ENCODE data around the gene PARP3.

- TF ChIP-seq, protein P1, sequence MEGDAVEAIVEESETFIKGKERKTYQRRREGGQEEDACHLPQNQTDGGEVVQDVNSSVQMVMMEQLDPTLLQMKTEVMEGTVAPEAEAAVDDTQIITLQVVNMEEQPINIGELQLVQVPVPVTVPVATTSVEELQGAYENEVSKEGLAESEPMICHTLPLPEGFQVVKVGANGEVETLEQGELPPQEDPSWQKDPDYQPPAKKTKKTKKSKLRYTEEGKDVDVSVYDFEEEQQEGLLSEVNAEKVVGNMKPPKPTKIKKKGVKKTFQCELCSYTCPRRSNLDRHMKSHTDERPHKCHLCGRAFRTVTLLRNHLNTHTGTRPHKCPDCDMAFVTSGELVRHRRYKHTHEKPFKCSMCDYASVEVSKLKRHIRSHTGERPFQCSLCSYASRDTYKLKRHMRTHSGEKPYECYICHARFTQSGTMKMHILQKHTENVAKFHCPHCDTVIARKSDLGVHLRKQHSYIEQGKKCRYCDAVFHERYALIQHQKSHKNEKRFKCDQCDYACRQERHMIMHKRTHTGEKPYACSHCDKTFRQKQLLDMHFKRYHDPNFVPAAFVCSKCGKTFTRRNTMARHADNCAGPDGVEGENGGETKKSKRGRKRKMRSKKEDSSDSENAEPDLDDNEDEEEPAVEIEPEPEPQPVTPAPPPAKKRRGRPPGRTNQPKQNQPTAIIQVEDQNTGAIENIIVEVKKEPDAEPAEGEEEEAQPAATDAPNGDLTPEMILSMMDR (IDR thresholded peaks at IDR 0.05), result no peak
- no peak for TF ChIP-seq POLR2A (IDR thresholded peaks at IDR 0.05)
Observed at GRCh38 chr3:51954105-51954504, 11.9 kb downstream of the PARP3 start.

Measured in uterus (tissue), 2 donors.